Astrocyte of the hippocampus (primary cell): Measurements from ENCODE around the gene MANBA.
"Not testable (repeated sequence)": the region's sequence is repeated elsewhere in the genome, so short reads cannot be mapped to it uniquely, and the experiment has no call there.

Experiments
- DNase-seq: peaks from one replicate; pipeline ENCODE4 v3.0.0; 2011; ENCODE audit warnings: low read depth, low spot score

MANBA gene

DNA sequence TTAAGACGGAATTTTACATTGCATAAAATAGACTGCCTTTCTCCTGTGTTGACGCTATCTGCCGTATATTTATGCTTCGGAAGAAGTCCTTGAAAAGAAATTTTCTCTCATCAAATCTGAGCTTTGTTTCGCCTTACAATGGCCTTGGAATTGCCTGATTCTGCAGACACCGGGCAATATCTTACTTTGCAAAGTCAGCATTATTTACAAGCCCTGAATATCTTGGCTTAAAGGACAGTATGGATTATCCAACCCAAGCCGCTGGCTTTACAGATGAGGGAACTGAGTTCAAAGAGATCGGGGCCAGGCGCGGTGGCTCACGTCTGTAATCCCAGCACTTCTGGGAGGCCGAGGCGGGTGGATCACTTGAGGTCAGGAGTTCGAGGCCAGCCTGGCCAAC, 1.1 kb upstream of the MANBA start:
- no peak for DNase-seq

DNA sequence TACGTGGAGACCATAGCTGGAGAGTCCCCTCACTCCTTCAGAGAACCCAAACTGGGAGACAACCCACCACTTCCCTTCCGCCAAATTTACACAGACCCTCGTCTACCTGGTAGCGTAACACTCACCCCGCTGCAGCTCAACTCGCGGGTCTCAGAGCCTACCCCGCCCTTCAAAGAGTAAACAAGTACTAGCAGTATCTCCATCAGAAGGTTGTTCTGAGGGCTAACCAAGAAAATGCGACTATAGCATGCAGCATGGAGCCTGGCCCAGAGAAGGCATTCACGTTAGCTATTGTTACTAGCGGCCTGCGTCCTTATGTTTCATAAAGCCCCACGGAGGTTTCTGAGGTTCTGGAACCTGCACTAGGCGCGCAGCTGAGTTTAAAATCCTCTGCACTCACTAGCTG, 531 bp upstream of the MANBA start:
- DNase-seq, result no peak

DNA sequence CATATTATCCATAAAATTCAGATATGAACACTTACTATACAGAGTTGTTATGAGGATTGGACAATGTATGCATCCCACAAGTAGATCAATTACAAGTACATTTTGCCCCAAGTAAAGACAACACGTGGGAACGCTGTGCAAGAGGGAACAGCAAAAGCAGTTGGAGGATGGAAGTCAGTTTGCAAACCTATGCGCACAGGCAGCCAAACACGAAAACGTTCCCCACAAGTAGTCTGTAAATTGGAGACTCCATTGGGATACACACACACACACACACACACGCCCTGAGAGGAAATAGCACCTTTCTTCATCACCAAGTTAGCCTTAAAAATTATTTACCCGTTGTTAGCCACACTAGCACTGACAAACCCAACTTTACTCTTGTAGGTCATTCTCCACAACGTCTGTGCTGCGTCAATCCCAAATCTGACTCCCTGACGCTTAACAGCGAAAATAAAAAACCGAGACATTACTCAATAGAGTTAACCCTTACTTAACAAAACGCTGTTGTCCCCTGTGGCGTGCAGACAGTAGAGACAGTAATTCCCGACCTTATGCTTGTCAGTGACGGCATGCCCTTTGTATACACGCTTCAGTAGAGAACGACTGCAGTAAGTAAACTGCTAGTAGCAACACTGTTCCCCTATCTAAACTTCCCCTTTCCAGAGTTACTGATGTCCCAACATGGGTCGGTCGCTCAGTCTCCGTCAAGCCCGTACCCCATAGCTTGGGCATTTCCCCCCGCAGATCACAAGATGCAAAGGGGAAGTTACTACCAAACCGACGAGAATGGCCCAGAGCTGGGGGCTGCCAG, 730 bp downstream of the MANBA start:
- peak; percentile 60 for DNase-seq

DNA sequence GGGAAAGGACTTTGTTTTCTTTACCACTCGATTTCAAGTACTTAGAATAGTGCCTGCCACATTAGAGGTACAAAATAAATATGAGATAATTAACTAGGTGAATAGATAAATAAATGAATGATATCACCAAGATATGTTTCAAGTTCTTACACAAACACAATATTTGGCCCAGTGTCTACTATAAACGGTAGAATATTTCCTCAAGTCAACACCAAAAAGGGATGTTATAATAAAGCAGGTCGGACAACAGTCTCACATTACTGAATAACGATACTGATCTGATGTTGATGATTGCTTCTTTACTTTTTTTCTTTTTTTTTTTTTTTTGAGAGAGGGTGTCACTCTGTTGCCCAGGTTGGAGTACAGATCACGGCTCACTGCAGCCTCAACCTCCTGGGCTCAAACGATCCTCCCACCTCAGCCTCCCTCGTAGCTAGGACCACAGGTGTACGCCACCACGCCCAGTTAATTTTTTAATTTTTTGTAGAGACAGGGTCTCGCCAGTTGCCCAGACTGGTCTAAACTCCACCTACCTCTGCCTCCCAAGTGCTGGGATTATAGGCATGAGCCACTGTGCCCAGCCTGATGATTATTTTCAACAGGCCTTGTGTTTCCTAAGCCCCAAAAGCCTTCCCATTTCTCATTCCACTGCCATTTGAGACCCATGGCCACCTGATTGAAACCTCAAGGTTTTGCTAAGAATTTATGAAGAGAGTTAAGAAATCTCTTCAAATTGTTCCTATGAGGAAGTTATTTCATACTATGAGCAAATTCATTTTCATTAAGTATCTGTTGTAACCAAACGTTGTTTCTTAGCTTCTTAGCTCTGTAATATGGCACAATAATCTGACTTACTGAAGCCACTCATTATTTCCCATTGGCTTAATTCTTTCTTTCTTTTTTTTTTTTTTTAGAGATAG, 2.3 kb downstream of the MANBA start:
- no peak for DNase-seq

DNA sequence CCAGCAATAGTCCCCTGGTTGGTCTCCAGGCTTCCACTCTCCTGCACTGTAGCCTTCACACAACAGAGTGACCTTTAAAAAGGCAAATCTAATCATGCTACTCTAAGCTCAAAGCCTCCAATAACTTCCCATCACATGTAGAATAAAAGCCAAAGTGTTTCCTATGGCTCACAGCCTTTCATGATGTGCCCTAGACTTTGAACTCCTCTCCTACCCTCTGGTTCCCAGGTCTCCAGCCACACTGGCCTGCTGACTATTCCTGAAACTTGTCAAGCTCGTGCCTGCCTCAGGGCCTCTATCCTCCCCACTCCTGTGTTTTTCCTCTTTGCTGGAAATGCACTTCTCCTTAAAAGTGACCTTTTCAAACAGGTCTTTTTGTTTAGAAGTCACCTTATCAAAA, 3.1 kb downstream of the MANBA start:
- DNase-seq, result no peak

DNA sequence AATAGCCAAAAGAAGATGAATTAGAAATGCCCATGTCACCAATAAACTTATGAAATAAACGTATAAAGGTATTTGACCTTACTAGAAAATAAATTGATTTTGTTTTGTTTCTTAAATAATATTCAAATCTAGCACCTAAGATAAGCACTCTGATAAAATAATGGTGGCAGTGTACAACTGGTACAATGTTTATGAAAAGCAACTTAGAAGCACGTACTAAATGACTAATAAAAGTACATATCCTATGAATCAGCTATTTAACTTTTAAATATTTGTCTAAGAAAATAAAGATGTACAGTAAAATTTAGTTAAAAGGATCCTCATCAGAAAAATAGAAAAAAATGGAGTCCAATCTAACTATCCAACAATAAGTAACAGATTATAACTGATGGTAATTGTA, 6.7 kb downstream of the MANBA start:
- no peak for DNase-seq

DNA sequence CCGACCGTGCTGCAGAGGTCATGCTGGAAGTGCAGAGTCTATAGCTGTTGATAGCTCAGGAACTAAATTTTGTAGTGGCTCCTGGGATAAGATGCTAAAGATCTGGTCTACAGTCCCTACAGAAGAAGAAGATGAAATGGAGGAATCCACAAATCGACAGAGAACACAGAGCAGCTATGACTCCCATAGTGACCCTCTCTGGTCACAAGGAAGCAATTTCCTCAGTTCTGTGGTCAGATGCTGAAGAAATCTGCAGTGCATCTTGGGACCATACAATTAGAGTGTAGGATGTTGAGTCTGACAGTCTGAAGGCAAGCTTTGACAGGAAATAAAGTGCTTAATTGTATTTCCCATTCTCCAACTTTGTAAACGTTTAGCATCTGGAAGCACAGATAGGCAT, 8.8 kb downstream of the MANBA start:
- no peak for DNase-seq

DNA sequence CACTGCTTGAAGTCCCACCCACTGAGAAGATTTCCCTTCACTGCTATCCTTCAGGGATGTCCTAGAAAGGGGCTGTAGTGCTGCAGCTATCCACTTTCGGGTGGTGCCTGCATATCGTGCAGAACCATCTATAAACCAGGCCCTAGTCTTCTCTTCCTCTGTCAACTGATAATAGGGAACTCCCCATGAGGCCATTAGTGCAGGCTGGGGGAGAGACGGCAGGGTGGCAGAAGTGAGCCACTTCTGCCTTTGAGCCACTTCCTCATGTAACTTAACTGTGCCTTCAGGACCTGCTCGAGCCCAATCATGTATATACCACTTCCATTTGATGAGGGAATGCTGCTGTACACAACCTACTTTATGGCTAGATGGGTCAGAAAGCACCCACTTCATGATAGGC, 17.4 kb downstream of the MANBA start:
- DNase-seq, result not testable (repeated sequence)

DNA sequence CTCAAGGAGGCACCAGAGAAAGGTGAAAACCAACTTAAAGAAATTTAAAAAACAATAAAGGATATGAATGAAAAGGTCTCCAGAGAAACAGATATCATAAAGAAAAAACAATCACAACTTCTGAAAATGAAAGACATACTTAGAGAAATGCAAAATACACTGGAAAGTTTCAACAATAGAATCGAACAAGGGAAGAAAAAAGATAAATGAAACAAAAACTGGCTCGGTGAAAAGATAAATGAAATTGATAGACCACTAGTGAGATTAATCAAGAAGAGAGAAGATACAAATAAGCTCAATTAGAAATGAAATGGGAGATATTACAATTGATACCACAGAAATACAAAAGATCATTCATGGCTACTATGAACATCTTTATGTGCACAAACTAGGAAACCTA, 22.0 kb downstream of the MANBA start:
- not testable (repeated sequence) for DNase-seq

DNA sequence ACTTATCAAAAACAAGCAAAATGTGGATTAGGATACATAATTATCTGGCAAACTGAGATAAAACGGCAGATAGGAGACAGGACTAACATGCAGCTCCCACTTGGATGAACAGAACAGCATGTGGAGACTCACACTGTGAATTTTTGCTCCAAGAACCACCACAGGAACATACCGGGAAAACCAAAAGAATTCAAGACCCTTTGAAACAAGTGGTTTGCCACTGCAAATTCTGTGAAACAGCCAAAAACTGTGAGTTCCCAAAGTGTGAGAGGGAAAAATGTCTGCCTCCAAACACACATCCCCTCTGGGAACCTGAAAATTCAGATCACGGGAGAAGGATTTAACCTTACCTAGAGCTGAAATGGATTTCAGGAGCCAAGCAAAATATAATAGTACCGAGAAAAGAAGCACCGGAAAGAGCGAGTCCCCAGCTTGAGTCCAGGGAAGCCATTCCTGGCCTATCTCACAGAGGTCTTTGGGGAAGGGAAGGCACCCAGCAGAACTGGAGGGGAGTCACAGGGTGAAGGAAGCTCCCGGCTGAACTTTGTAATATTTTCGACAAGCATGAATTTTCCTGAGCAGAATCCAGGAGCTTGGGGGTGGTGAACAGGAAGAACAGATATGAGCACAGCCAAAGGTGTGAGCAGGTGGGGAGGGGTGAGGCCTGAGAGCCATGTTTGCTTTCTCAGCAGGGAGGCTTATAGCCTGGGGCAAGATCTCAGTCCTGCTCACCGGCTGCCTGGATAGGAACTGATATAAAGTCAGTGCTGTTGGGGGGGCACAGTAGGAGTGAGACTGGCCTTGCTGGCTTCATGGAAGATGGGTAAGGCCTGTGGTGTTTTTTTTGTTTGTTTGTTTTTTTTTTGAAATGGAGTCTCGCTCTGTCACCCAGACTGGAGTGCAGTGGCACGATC, 23.9 kb downstream of the MANBA start:
- DNase-seq, result peak; percentile 86

DNA sequence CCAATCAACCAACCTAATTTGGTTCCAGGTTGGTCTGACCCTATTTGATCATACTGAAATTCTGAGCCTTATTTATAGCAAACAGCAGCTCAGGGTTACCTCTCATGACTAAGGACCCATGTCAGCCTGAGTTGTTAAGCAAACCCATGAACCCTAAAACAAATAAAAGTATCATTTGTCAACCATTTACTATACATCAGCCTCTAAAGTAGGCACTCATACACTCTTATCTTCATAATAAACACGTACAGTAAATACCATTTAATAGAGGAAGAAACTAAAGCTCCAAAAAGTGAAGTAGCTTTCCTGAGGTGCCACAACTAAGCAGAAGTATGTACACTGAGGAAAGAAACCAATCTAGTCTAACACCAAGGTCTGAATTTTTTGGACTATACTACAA, 25.2 kb downstream of the MANBA start:
- no peak for DNase-seq

DNA sequence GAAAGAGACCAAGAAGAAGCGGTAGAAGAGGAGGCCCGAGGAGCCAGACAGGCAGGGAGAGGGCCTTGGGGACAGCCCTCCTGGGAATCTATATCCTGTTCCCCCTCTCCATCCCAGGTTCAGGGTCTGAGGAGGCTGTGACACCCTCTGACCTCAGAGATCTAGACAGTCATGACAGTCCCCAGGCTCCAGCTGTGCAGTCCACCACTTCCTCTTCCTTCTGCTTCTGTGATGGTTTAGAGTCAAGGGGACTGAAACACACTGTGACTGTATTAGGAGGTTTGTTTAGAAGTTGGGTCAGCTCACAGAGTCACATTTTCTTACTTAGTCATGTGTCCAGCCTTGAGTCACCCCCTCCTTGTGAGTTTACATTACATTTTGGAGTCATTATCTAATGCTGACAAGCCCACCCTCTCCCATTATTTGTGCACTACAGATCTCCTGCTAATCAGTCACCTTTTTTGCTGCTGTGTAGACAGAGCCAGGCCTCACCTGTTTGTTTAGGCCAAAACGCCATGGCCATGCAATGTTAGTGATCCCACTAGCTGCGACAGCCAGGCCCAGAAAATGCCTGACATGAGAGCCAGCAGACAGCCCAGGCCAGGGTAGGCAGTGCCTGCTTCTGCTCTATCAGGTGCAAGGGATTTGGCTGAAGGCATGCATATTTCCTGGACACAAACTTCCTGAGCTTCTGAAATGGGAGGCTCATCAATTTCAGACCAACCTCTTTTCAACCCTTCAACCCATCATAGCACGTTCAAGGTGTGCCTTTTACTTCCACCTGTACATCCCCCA, 26.0 kb downstream of the MANBA start:
- DNase-seq, result peak; percentile 18

DNA sequence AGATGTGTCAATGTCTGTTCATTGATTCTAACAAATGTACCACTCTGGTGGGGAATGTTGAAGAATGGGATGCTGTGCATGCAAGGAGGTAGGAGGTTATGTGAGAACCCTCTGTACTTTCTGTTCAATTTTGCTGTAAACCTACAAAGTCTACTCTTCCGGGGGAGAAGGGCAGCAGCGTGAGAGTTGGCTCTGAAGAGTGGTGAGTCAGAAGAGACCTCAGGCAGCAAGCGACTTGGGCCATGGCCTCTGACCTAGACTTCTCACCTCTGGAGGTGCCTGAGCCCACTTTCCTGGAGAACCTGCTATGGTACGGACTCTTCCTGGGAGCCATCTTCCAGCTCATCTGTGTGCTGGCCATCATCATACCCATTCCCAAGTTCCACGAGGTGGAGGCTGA, 26.7 kb downstream of the MANBA start:
- no peak for DNase-seq

DNA sequence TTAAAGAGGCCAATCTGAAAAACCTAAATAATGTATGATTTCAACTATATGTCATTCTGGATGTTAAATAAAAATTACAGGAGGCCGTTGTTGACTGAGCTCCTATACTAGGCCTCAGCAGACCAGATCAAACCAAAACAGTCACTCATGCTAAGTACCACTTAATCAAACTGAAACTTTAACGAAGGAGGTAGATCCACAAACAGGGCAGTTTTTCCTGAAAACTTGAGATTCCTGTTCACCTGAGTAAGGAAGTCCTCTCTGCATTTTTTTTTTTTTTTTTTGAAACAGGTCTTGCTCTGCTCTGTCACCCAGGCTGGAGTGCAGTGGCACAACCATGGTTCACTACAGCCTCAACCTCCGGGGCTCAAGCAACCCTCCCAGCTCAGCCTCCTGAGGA, 27.7 kb downstream of the MANBA start:
- DNase-seq, result no peak

DNA sequence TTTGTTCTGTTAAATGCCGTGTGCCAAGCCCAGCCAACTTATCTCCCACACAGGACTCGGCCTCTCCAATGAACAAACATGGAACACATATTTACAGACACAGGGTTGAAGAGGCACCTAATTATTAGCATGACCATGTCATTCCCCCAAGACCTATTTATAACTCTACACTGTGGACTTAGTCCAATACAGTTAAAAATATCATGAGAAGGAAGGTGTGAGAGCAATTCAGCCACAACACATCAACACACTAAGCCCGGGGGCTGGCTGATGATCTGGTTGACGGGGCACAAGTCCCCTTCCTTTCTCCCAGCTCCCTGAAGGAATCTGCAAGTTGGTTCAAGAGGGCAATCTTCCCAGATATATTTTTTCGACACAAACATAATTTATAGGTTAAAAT, 28.1 kb downstream of the MANBA start:
- DNase-seq, result no peak

DNA sequence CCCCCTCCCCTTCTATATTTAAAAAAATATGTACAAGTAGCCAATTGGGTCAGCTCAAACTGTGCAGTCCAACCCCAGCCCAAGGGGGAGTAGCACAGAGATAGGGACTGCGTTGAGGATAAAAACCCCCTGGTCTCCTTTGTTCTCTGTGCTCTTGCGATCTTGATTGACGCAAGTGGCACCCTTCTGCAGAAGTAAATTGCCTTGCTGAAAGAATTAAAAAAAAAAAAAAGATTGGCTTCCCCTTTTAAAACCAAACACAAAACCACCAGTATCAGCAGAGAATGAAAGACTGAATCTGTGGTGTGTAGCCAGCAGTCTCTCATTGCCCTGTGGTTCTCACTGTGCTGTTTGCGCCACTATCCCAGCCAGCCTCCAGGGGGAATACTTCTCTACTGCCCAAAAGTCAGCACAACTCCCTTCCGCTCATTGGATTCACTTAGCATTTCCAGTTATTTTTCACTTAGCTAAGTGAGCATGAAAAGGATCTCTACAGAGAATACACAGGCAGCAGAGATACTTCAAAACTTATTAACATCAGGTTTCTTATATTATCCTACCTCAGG, 29.7 kb downstream of the MANBA start:
- no peak for DNase-seq

DNA sequence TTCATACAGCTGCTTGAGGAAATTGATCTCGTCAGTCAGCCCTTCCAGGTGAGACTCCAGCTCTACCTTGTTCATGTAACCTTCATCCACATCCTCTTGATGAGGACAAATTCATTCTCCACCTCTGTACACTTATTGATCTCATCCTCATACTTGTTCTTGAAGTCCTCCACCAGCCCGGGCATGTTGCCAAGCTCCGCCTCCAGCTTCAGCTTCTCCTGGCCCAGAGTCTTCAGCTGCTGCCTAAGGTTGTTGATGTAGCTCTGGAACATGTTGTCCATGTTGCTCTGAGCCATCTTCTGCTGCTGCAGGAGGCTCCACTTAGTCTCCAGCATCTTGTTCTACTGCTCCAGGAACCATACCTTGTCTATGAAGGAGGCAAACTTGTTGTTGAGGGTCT, 31.3 kb downstream of the MANBA start:
- DNase-seq, result not testable (repeated sequence)

DNA sequence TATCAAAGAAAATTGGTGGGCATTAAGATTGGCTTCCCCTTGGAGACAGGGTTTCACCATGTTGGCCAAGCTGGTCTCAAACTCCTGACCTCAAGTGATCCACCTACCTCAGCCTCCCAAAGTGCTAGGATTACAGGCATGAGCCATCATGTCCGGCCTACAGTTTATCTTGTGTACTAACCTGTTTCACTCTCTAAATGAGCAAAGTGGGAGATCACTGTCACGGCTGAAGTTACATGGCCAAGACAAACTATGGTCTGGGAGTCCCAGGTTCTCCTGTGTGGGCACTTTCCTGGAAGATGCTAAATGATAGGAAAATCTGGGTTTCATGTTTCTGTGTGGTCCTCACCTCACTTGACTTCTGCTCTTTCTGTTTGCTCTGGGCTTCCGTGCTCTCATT, 33.8 kb downstream of the MANBA start:
- not testable (repeated sequence) for DNase-seq

DNA sequence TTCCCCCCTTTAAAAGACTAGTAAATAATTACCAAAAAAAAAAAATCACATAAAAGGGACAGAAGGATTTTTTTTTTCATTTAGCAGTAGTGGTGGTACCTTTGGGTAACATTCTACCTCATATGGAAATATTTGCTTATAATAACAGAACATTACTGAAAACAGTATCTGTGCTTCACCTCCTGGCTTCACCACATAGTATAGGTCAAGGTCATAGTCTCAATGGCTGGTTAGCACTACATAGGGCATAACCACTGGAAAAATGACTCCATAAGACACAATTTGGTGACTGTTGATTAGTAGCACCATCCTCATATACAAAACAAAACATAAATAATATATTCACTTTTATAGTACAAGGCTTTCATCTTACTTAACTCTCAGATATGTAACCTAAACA, 34.7 kb downstream of the MANBA start:
- DNase-seq, result no peak

DNA sequence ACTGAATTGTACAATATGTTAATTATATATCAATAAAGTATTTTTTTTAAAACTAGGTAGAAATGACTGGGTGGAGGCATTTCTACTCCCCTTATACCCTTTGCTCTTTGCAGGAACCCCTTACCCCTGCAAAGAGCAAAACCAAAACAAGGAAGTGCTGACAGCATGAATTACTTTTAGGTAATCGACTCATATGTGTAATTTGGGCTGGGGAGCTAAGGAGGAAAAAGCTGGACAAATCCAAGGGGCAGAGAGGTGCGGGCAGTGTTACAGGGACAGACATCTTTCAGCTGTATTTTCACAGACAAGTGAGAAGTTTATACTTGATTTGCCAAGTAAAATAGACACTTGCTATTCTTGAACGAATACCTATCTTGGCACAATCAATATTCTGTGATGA, 35.5 kb downstream of the MANBA start:
- no peak for DNase-seq

DNA sequence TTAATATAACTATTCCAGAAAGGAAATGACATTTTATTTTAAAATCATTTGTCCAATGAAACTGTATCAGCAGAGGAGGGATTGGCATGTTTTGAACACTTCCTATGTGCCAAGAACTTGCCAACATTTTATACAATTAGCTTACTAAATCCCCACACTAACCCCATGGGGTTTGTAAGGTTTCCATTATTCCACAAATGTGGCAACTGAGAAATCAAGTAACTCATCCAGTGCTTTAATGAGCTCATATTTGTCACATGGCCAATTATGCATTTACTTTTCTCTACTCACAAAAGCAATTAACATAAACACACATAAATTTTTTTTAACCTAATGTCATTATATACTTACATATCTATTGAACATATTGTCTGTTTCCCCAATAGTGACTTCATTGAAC, 37.3 kb downstream of the MANBA start:
- DNase-seq, result peak; percentile 41
